Measurements from ENCODE around the gene ICAM4. TPM values are rescaled to one million over a fixed set of nuclear protein-coding genes. Genes with fewer than 3 reads are reported as not detected.

Gene ICAM4
- total RNA-seq, 4 donors from 2014 or later = not detected

- DNase-seq = no peak
- Histone ChIP-seq H3K9me3 (no peaks in the 10 kb centered on the region), H3K27ac (no peak overlapping the region), H3K36me3 (peaks cover 0 to 54% (median 0%) of the 10 kb centered on the region in 3 donors), H3K4me1 (peaks cover 4 to 30% (median 9%) of the 10 kb centered on the region in 4 donors), H3K4me3 (no peak overlapping the region), H3K27me3 (no peaks in the 10 kb centered on the region)
- no peak for TF ChIP-seq POLR2A (IDR thresholded peaks at IDR 0.05)
- TF ChIP-seq, protein P1, sequence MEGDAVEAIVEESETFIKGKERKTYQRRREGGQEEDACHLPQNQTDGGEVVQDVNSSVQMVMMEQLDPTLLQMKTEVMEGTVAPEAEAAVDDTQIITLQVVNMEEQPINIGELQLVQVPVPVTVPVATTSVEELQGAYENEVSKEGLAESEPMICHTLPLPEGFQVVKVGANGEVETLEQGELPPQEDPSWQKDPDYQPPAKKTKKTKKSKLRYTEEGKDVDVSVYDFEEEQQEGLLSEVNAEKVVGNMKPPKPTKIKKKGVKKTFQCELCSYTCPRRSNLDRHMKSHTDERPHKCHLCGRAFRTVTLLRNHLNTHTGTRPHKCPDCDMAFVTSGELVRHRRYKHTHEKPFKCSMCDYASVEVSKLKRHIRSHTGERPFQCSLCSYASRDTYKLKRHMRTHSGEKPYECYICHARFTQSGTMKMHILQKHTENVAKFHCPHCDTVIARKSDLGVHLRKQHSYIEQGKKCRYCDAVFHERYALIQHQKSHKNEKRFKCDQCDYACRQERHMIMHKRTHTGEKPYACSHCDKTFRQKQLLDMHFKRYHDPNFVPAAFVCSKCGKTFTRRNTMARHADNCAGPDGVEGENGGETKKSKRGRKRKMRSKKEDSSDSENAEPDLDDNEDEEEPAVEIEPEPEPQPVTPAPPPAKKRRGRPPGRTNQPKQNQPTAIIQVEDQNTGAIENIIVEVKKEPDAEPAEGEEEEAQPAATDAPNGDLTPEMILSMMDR (IDR thresholded peaks at IDR 0.05) = no peak
Observed at GRCh38 chr19:10317045-10317856, 30.5 kb downstream of the ICAM4 start.

DNA sequence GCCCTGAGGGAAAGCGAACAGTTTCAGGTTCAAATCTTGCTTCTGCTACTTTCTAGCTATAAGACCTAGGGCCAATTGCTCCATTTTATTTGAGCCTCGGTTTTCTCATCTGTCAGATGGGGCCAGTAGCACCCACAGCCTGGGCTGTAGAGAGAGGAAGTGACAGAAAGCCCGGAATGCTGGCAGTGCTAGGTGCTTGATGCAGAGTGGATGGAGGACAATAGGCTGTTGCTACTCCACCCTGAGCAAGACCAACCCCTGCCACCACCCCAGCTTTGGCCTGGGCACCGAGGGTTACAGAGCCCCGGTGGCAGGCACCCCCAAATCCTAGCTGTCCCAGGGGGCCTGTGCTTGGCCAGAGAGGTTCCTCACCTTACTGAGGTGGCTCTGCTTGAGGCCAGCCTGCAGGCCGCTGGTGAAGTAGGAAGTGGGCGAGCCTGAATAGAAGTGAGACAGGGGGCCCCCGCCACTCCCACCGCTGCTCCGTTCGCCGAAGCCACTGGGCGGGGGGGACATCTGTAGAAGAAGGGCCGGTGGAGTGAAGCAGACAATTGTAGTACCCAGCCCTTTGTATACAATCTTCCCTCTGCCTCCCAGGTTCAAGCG is 31.2 kb downstream of the ICAM4 start:
- peaks cover 0 to 61% (median 0%) of the 10 kb centered on the region in 3 donors for H3K36me3 ChIP-seq
- H3K4me3 ChIP-seq = no peak overlapping the region
- H3K9me3 ChIP-seq = no peaks in the 10 kb centered on the region

DNA sequence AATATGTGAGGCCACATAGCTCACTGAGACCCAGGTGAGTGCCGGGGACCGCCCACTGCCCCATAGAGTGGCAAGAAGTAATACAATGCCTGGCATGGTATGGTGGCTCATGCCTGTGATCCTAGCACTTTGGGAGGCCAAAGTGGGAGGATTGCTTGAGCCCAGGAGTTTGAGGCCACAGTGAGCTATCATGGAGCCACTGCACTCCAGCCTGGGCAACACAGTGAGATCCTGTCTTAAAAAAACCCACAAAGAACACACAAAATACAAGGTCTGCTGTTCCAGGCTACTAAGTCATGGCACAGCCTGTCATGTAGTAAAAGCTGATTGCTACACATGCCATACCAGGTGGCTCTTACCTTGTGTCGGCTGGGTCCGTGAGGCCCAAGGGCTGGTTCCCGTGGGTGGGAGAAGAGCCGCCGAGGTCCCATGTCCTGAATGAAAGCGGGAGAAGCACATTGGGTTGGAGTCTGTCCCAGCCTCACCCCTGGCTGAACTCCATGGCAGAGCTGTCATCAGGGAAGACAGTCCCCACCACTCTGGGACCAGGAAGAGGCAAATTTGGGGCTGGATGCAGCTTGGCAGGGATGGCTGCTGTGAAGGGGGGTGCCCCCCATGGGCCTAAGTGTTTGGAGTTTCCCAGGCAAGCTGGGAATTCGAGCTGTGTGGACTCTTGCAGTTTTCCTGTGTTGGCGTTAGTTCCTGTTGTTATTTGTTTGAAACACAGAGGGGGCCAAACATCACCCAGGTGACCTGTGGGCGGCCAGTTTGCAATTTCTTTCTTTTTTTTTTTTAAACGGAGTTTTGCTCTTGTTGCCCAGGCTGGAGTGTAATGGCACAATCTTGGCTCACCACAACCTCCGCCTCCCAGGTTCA is 32.3 kb downstream of the ICAM4 start:
- Histone ChIP-seq H3K36me3 (peaks cover 0 to 71% (median 0%) of the 10 kb centered on the region in 3 donors), H3K4me3 (no peak overlapping the region), H3K27me3 (no peaks in the 10 kb centered on the region), H3K4me1 (peaks cover 4 to 42% (median 9%) of the 10 kb centered on the region in 4 donors), H3K9me3 (no peaks in the 10 kb centered on the region), H3K27ac (no peak overlapping the region)
- no peak for DNase-seq
- TF ChIP-seq, protein P1 (IDR thresholded peaks at IDR 0.05) = no peak
- no peak for TF ChIP-seq POLR2A (IDR thresholded peaks at IDR 0.05)

More for the DNA sequence above, 31.2 kb downstream of the ICAM4 start:
- peaks cover 4 to 37% (median 9%) of the 10 kb centered on the region in 4 donors for H3K4me1 ChIP-seq
- DNase-seq = no peak
- TF ChIP-seq, protein P1 (IDR thresholded peaks at IDR 0.05) = no peak
- no peak for TF ChIP-seq POLR2A (IDR thresholded peaks at IDR 0.05)
- no peaks in the 10 kb centered on the region for H3K27me3 ChIP-seq
- H3K27ac ChIP-seq = no peak overlapping the region

DNA sequence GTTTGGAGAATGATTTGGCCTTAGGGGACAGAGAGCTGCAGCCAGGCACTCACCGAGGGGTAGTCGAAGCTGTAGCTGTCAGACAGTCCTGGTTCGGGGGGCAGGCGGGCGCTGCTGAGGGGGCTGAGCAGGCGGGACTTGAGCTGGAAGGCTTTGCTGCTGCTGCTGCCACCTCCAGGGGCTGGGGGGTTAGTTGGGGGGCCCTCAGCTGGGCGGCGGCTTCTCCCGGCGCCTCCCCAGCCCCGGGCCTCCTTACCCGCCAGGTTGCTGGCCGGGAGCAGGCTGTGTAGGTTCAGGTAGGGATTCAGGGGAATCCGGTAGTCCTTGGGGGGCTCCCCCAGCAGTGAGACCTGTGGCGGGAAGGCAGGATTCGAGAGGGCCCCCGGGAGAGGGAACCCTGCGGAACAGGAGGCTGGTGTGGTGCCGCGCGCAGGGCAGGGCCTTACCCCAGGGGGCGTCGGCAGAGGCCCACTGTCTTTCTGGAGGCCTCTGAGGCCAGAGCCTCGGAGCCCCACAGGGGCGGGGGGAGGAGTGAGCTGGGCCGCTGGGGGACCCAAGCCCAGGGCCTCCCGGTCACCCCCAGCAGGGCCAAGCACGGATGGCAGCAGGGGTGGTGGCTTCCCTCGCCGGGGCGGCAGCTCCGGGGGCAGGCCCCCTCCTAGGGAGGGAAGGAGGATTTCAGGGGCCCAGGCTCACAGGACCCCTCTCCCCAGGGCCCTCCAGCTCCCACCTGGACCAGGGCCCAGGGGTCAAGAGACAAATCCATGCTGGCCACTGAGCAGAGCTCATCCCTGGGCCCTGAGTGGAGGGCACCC is 34.1 kb downstream of the ICAM4 start:
- no peak for TF ChIP-seq POLR2A (IDR thresholded peaks at IDR 0.05)
- TF ChIP-seq, protein P1 (IDR thresholded peaks at IDR 0.05) = no peak
- Histone ChIP-seq H3K4me3 (no peak overlapping the region), H3K36me3 (peaks cover 0 to 89% (median 0%) of the 10 kb centered on the region in 3 donors), H3K4me1 (peaks cover 4 to 31% (median 5%) of the 10 kb centered on the region in 4 donors), H3K9me3 (no peaks in the 10 kb centered on the region), H3K27me3 (no peaks in the 10 kb centered on the region), H3K27ac (peak overlapping the region in 3 of 4 donors; percentile 59 to 92 (median 84))
- no peak for DNase-seq

Data from Peyer's patch (tissue), 4 donors.